ENCODE data around the gene KLHDC4. TPM values are rescaled to one million over a fixed set of nuclear protein-coding genes. Genes with fewer than 3 reads are reported as not detected.

The KLHDC4 gene
- total and polyA plus RNA-seq, 10 of the 15 experiments (the other 5 are each of a cell fraction or from before 2014, with no cell fraction given), result 0.80 to 62.1 (median 32.8) TPM

GRCh38 chr16:87780385-87780989 is 14.7 kb upstream of the KLHDC4 start (continued):
- TF ChIP-seq ZNF384 (IDR thresholded peaks at IDR 0.05; ENCODE audit: borderline replicate concordance, low read depth, low read length) (peak; percentile 62; the same call in 1 of the 2 replicates), TCF3 (IDR thresholded peaks at IDR 0.05; ENCODE audit: borderline replicate concordance, insufficient read depth, low read depth, low read length) (no peak), SUZ12 (IDR thresholded peaks at IDR 0.05; ENCODE audit: unreplicated experiment) (no peak), SREBF2 (IDR thresholded peaks at IDR 0.05; ENCODE audit: low read length) (no peak), IKZF2 (IDR thresholded peaks at IDR 0.05) (peak; percentile 94 to 96), NR2F1 (conservative IDR thresholded peaks at IDR 0.05) (no peak), POLR2A (IDR thresholded peaks at IDR 0.05; ENCODE audit: low read depth, low read length) (no peak), HDAC2 (IDR thresholded peaks at IDR 0.05) (no peak), MXI1 (IDR thresholded peaks at IDR 0.05; ENCODE audit: low read depth, low read length) (no peak), ATF3 (IDR thresholded peaks at IDR 0.05; ENCODE audit: borderline replicate concordance, extremely low read depth, low read depth, low read length) (no peak), ZBED1 (IDR thresholded peaks at IDR 0.05; ENCODE audit: borderline replicate concordance) (peak; percentile 72; the same call in 1 of the 2 replicates), MTA3 (IDR thresholded peaks at IDR 0.05; ENCODE audit: borderline replicate concordance, low read length) (peak; percentile 90; the same call in 1 of the 2 replicates), ZNF24 (IDR thresholded peaks at IDR 0.05) (no peak), SMAD5 (IDR thresholded peaks at IDR 0.05; ENCODE audit: low read depth) (no peak), SIN3A (IDR thresholded peaks at IDR 0.05; ENCODE audit: low read depth, low read length) (no peak), EP300 (IDR thresholded peaks at IDR 0.05; ENCODE audit: borderline replicate concordance in 1 of 2, control insufficient read depth in 1 of 2, low read depth in 2 of 2, low read length in 2 of 2) (no peak), GATAD2B (conservative IDR thresholded peaks at IDR 0.05; ENCODE audit: low read depth) (no peak), ZNF217 (IDR thresholded peaks at IDR 0.05) (no peak), GABPA (IDR thresholded peaks at IDR 0.05; ENCODE audit: low read depth) (0 out of 2 replicates have a peak, but pooled peaks have one; percentile 37), MYC (IDR thresholded peaks at IDR 0.05; ENCODE audit: insufficient read depth, insufficient read length, insufficient replicate concordance, low read length, severe bottlenecking) (no peak), PAX8 (IDR thresholded peaks at IDR 0.05) (no peak), ZSCAN29 (IDR thresholded peaks at IDR 0.05) (no peak)
- TF ChIP-seq, protein P1, sequence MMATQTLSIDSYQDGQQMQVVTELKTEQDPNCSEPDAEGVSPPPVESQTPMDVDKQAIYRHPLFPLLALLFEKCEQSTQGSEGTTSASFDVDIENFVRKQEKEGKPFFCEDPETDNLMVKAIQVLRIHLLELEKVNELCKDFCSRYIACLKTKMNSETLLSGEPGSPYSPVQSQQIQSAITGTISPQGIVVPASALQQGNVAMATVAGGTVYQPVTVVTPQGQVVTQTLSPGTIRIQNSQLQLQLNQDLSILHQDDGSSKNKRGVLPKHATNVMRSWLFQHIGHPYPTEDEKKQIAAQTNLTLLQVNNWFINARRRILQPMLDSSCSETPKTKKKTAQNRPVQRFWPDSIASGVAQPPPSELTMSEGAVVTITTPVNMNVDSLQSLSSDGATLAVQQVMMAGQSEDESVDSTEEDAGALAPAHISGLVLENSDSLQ (IDR thresholded peaks at IDR 0.05), result peak; percentile 40; the same call in 1 of the 2 replicates
- TF ChIP-seq, protein P2, sequence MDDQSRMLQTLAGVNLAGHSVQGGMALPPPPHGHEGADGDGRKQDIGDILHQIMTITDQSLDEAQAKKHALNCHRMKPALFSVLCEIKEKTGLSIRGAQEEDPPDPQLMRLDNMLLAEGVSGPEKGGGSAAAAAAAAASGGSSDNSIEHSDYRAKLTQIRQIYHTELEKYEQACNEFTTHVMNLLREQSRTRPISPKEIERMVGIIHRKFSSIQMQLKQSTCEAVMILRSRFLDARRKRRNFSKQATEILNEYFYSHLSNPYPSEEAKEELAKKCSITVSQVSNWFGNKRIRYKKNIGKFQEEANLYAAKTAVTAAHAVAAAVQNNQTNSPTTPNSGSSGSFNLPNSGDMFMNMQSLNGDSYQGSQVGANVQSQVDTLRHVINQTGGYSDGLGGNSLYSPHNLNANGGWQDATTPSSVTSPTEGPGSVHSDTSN (IDR thresholded peaks at IDR 0.05; ENCODE audit: insufficient replicate concordance, low read depth, low read length), result no peak
- TF ChIP-seq, protein P3, sequence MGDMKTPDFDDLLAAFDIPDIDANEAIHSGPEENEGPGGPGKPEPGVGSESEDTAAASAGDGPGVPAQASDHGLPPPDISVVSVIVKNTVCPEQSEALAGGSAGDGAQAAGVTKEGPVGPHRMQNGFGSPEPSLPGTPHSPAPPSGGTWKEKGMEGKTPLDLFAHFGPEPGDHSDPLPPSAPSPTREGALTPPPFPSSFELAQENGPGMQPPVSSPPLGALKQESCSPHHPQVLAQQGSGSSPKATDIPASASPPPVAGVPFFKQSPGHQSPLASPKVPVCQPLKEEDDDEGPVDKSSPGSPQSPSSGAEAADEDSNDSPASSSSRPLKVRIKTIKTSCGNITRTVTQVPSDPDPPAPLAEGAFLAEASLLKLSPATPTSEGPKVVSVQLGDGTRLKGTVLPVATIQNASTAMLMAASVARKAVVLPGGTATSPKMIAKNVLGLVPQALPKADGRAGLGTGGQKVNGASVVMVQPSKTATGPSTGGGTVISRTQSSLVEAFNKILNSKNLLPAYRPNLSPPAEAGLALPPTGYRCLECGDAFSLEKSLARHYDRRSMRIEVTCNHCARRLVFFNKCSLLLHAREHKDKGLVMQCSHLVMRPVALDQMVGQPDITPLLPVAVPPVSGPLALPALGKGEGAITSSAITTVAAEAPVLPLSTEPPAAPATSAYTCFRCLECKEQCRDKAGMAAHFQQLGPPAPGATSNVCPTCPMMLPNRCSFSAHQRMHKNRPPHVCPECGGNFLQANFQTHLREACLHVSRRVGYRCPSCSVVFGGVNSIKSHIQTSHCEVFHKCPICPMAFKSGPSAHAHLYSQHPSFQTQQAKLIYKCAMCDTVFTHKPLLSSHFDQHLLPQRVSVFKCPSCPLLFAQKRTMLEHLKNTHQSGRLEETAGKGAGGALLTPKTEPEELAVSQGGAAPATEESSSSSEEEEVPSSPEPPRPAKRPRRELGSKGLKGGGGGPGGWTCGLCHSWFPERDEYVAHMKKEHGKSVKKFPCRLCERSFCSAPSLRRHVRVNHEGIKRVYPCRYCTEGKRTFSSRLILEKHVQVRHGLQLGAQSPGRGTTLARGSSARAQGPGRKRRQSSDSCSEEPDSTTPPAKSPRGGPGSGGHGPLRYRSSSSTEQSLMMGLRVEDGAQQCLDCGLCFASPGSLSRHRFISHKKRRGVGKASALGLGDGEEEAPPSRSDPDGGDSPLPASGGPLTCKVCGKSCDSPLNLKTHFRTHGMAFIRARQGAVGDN (IDR thresholded peaks at IDR 0.05), result no peak

Data from GM12878 (cell line).